Mucosa of rectum (tissue), 2 donors: Measurements from ENCODE around the gene MBTD1.
A peak's percentile ranks its signal among the peaks of the same experiment; 100 is the strongest.

Experiments
- H3K27ac ChIP-seq, 2 donors: one replicate each; pipeline ENCODE4 v1.7.0; 2013; ENCODE audit warnings: inconsistent platforms in 2 of 2, low read depth in 2 of 2, low read length in 2 of 2
- H3K27me3 ChIP-seq, 2 donors: one replicate each; pipeline ENCODE4 v1.7.0; 2013; ENCODE audit warnings: low read length in 2 of 2; ENCODE audit not compliant: control insufficient read depth in 2 of 2, insufficient read depth in 2 of 2
- H3K36me3 ChIP-seq, 2 donors: one replicate each; pipeline ENCODE4 v1.7.0; 2013; ENCODE audit warnings: low read length in 2 of 2; ENCODE audit not compliant: control insufficient read depth in 2 of 2, insufficient read depth in 2 of 2
- H3K4me1 ChIP-seq, 2 donors: one replicate each; pipeline ENCODE4 v1.7.0; 2013; ENCODE audit warnings: low read length in 2 of 2, mild to moderate bottlenecking in 1 of 2; ENCODE audit not compliant: control insufficient read depth in 2 of 2, insufficient read depth in 2 of 2
- H3K4me3 ChIP-seq, 2 donors: one replicate each; pipeline ENCODE4 v1.7.0; 2013; ENCODE audit warnings: low read length in 2 of 2
- H3K9ac ChIP-seq, 2 donors: one replicate each; pipeline ENCODE4 v1.7.0; 2013; ENCODE audit warnings: low read length in 2 of 2, low read depth in 1 of 2, mild to moderate bottlenecking in 1 of 2
- H3K9me3 ChIP-seq, 2 donors: one replicate each; pipeline ENCODE4 v1.7.0; 2013; ENCODE audit warnings: low read length in 2 of 2; ENCODE audit not compliant: control insufficient read depth in 2 of 2
- donor health status: healthy.
- donor health status: Normal muscosa, but diverticular disease.

Gene MBTD1

DNA sequence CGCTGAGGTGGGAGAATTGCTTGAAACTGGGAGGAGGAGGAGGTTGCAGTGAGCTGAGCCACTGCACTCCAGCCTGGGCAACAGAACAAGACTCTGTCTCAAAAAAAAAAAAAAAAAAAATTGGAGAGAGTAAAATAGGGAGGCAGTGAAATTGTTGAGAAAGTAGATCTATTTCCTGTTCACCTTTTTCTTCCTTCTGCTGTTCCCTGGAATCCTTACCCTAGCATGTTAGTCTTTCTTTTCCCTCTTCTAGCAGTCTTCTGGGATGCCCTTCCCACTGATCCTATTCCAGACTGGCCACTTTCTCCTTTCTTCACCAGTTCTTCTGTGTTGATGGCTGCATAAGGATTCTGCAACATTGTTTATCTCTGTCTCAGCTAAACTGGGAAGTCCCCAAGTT is 90.5 kb downstream of the MBTD1 start:
- Histone ChIP-seq H3K27me3 (no peaks in the 10 kb centered on the region), H3K9ac (no peak overlapping the region), H3K9me3 (no peaks in the 10 kb centered on the region), H3K4me3 (no peak overlapping the region), H3K36me3 (peaks cover 7 to 17% of the 10 kb centered on the region in 2 donors), H3K4me1 (peaks cover 15 to 18% of the 10 kb centered on the region in 2 donors), H3K27ac (no peak overlapping the region)

DNA sequence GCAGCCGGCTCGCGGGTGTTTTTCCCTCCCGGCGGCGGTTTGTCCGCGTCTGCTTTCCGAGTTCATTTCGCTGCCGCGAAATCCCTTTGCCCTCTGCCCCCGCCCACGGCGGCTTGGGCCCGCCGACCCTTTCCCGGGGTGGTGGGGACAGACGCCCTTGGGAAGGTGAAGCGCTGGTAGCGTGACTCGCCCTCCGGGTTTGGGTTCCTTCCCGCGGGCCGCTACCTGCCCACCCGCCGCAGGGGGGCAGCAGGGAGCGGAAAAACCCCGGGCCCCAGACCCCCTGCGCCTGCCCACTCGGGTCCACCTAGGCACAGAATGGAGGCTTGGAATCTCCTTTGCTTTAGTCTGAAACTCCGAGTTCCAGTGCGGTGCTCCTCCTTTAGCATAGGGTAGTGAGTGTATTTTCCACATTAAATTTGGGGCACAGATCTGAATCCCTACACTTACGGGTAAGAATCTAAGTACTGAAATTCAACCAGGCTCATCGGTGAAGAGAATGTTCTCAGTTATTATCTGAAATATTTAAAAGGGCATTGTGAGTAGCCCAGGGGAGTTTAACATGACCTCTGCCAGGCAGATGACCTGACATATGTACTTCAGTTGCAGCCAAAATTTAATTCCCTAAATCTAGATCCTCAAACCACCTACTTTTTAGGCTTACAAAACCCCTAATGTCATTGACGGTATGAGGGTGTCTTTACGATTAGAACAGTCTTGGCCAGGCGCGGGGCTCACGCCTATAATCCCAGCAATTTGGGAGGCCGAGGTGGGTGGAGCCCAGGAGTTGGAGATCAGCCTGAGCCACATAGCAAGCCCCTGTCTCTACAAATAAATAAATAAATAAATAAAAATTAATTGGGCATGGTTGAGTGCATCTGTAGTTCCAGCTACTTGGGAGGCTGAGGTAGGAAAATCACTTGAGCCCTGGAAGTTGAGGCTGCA is 92.6 kb downstream of the MBTD1 start:
- peaks cover 15 to 18% of the 10 kb centered on the region in 2 donors for H3K4me1 ChIP-seq
- peak overlapping the region; percentile 75 to 97 for H3K9ac ChIP-seq
- peak overlapping the region; percentile 91 to 96 for H3K27ac ChIP-seq
- peaks cover 7 to 18% of the 10 kb centered on the region in 2 donors for H3K36me3 ChIP-seq
- H3K27me3 ChIP-seq: no peaks in the 10 kb centered on the region
- H3K4me3 ChIP-seq: peak overlapping the region; percentile 89 to 90
- no peaks in the 10 kb centered on the region for H3K9me3 ChIP-seq

DNA sequence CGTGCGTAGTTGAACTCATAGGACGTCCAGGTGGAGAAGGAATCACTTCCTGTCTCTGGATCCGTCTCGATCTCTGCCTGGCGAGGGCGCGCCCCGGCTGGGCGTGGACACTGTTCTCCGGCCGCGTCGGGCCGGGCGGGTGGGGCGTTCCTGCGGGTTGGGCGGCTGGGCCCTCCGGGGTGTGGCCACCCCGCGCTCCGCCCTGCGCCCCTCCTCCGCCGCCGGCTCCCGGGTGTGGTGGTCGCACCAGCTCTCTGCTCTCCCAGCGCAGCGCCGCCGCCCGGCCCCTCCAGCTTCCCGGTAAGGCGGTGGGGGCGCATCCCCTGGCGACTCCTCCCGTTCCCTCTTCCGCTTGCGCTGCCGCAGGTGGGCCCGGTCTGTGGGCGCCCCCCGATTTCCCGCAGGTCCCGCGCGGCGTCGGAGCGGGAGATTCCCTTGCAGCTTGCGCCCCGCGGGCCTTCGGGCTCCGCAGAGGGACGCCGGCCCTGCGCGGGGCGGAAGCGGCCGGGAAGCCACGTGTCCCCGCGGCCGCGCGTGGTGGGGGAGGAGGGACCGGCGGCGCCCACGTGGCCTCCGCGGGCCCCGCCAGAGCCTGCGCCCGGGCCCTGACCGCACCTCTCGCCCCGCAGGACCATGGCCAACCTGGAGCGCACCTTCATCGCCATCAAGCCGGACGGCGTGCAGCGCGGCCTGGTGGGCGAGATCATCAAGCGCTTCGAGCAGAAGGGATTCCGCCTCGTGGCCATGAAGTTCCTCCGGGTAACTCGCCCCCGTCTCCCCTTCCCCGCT is 93.5 kb downstream of the MBTD1 start, which contains the start of gene NME2:
Gene NME2, plus strand, starts transcription at position 214 of the 789 bp plus-strand sequence. Its CDS starts 420 bp downstream, at position 634.
- Histone ChIP-seq H3K4me1 (peaks cover 15 to 18% of the 10 kb centered on the region in 2 donors), H3K27me3 (no peaks in the 10 kb centered on the region), H3K9me3 (no peaks in the 10 kb centered on the region), H3K9ac (peak within 1 kb of the TSS; percentile 92 to 97), H3K36me3 (peaks cover 13 to 26% of the 10 kb centered on the region in 2 donors), H3K27ac (peak within 1 kb of the TSS; percentile 91 to 96), H3K4me3 (peak within 1 kb of the TSS; percentile 89 to 90)

DNA sequence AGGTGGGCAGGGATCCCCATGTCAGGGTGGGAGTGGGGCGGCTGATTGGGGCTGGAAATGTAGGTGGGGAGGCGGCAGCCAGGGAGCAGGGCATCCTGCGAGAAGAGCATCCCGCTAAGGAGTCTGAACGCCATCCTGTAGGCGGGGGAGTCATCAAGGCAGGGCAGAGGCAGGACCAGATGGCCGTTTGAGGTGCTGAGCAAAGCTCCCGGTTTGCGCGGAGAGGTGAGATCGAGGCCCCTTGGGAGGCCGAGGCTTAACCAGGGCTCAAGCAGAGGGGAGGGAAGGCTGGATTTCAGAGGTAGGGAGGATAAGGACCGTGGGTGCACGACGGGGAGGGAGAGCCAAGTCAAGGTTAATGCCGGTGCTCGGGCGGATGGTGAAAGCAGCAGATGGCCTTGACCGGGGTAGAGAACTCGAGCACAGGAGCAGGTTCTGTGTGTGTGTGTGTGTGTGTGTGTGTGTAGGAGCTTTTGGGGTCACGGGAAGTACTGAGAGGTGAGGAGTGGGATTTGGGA is 94.1 kb downstream of the MBTD1 start:
- H3K27ac ChIP-seq: peak overlapping the region; percentile 91 to 96
- peaks cover 13 to 18% of the 10 kb centered on the region in 2 donors for H3K4me1 ChIP-seq
- H3K9me3 ChIP-seq: no peaks in the 10 kb centered on the region
- peaks cover 13 to 23% of the 10 kb centered on the region in 2 donors for H3K36me3 ChIP-seq
- peak overlapping the region; percentile 89 to 90 for H3K4me3 ChIP-seq
- no peaks in the 10 kb centered on the region for H3K27me3 ChIP-seq
- H3K9ac ChIP-seq: peak overlapping the region; percentile 92 to 97

DNA sequence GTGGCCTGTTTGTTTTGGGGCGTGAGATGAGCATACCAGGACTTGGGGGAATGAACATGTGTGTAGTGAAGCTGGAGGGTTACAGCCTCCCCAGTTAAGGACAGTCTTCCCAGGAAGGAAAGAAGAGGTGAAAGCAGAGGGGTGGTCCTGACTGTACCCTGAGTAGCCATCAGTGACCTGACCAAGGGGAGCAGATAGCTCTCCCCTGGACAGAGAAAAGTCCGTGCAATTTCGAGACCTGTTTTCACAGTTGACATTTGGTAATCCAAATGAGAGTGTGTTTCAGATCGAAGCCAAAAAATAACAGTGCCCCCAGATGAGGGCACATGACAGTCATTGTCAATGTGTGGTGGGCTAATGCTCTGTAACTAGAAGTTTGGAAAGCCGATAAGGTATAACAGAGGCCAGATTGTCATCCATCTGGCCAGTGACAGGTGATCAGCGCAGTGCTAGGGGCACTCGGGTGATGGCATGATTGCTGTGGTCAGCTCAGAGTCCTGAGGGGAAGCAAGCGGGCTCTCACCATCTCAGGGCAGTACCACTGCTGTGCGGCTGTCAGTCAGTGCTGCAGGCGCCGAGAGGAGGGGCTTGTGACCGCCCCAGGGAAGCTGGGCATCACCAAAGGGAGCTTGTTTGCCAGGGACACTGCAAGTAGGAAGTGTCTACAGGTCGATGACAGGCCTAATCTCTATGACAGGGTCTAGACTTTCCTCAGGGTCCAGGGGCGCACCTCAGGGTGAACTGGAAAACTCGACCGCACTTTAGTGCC is 94.8 kb downstream of the MBTD1 start:
- Histone ChIP-seq H3K9me3 (no peaks in the 10 kb centered on the region), H3K36me3 (peaks cover 11 to 22% of the 10 kb centered on the region in 2 donors), H3K4me1 (peaks cover 11 to 14% of the 10 kb centered on the region in 2 donors), H3K9ac (peak overlapping the region; percentile 92 to 97), H3K27ac (peak overlapping the region; percentile 91 to 96), H3K4me3 (peak overlapping the region; percentile 89 to 90), H3K27me3 (no peaks in the 10 kb centered on the region)

DNA sequence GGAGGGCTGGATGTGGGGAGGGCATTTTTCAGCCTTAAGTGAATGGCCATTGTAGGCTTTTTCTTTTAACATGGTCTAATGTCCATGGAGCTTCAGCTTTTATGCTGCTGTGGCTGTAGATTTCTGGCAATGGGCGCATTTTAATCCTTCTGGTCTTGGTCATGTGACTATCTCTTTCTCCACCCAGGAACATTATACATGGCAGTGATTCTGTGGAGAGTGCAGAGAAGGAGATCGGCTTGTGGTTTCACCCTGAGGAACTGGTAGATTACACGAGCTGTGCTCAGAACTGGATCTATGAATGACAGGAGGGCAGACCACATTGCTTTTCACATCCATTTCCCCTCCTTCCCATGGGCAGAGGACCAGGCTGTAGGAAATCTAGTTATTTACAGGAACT is 98.3 kb downstream of the MBTD1 start:
- Histone ChIP-seq H3K27me3 (no peaks in the 10 kb centered on the region), H3K4me1 (peaks cover 6 to 7% of the 10 kb centered on the region in 2 donors), H3K4me3 (no peak overlapping the region), H3K9ac (no peak overlapping the region), H3K27ac (no peak overlapping the region), H3K9me3 (no peaks in the 10 kb centered on the region), H3K36me3 (peaks cover 11 to 26% of the 10 kb centered on the region in 2 donors)

DNA sequence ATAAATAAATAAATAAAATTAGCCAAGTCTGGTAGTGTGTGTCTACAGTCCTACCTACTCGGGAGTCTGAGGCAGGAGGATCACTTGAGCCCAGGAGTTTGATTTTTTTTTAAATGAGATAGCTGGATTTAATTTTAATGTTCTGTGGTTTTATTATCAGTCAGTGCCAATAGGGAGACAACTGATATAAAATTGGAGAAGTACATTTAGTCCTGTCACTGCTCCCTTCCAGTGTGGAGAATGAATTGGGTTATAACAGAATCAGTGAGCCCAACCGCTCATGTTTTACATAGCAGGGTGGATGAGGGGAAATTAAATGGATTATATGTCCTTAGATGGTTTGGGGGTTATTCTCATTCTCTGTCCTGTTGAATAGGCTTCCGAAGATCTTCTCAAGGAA is 100.2 kb downstream of the MBTD1 start:
- Histone ChIP-seq H3K27me3 (no peaks in the 10 kb centered on the region), H3K36me3 (peaks cover 11 to 26% of the 10 kb centered on the region in 2 donors), H3K4me1 (peaks cover 2 to 3% of the 10 kb centered on the region in 2 donors), H3K27ac (no peak overlapping the region), H3K9ac (no peak overlapping the region), H3K9me3 (no peaks in the 10 kb centered on the region), H3K4me3 (no peak overlapping the region)

DNA sequence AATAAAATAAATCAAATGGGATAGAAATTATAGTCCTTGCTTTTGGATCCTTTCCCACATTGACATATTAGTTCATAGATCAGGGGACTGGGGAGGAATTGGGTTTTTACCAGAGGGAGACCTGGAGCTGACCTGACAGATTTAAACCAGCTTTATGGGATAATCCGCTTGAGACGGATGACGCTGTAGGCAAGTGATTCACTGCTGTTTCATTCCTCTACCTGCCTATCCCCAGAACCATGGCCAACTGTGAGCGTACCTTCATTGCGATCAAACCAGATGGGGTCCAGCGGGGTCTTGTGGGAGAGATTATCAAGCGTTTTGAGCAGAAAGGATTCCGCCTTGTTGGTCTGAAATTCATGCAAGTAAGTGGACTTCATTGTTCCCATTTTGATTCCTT is 104.4 kb downstream of the MBTD1 start:
- Histone ChIP-seq H3K4me1 (peaks cover 12 to 16% of the 10 kb centered on the region in 2 donors), H3K27ac (no peak overlapping the region), H3K36me3 (peaks cover 0 to 11% of the 10 kb centered on the region in 2 donors), H3K27me3 (no peaks in the 10 kb centered on the region), H3K9me3 (no peaks in the 10 kb centered on the region), H3K4me3 (no peak overlapping the region), H3K9ac (no peak overlapping the region)

DNA sequence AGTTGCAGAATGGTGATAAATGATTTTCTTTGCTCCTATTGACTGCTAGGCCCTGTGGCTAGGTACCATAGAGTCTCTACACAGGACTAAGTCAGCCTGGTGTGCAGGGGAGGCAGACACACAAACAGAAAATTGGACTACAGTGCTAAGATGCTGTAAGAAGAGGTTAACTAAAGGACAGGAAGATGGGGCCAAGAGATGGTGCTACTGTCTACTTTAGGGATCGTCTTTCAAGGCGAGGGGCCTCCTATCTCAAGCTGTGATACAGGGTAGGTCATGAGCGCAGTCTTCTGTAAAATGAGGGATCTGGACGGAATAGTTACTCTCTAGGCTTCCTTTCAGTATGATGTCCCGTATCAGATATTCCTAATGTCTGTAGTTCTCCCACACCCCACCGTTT is 105.7 kb downstream of the MBTD1 start:
- H3K27ac ChIP-seq: no peak overlapping the region
- H3K4me3 ChIP-seq: peak overlapping the region; percentile 76 to 94
- H3K36me3 ChIP-seq: peaks cover 0 to 7% of the 10 kb centered on the region in 2 donors

More for the DNA sequence above, 105.7 kb downstream of the MBTD1 start:
- Histone ChIP-seq H3K4me1 (peaks cover 12 to 16% of the 10 kb centered on the region in 2 donors), H3K27me3 (no peaks in the 10 kb centered on the region), H3K9ac (peak overlapping the region; percentile 65 to 82), H3K9me3 (no peaks in the 10 kb centered on the region)
